Lower leg skin (tissue), 3 donors: ENCODE measurements around the gene UQCRFS1.

Source experiments
- POLR2A ChIP-seq, 2 donors: fragments of 450-650 bp; IDR thresholded peaks; one replicate each; pipeline ENCODE4 v1.6.1; 2016 to 2017; ENCODE audit warnings: antibody characterized with exemption in 2 of 2, mild to moderate bottlenecking in 1 of 2, moderate library complexity in 1 of 2
- TF ChIP-seq, protein P1 (sequence below), 3 donors: fragments of 450-650 bp; IDR thresholded peaks; one replicate each; pipeline ENCODE4 v1.5.1; 2016; ENCODE audit warnings: antibody characterized with exemption in 3 of 3, mild to moderate bottlenecking in 3 of 3, moderate library complexity in 2 of 3

DNA sequence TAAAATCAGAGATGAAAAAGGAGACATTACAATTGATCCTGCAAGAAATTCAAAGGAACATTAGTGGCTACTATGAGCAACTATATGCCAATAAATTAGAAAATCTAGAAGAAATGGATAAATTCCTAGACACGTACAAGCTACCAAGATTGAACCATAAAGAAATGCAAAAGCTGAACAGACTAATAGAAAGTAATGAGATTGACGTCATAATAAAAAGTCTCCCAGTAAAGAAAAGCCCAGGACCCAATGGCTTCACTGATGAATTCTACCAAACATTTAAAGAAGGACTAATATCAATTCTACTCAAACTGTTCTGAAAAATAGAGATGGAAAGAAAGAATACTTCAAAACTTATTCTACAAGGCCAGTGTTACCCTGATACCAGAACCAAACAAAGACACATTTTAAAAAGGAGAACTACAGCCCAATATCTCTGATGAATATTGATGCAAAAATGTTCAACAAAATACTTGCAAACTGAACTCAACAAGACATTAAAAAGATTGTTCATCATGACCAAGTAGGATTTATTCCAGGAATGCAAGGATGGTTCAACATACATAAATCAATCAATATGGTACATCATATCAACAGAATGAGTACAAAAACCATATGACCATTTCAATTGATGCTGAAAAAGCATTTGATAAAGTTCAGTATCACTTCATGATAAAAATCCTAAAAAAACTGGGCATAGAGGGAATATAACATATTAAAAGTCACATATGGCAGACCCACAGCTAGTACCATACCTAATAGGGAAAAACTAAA lies 35.8 kb downstream of the UQCRFS1 start:
- TF ChIP-seq, protein P1, sequence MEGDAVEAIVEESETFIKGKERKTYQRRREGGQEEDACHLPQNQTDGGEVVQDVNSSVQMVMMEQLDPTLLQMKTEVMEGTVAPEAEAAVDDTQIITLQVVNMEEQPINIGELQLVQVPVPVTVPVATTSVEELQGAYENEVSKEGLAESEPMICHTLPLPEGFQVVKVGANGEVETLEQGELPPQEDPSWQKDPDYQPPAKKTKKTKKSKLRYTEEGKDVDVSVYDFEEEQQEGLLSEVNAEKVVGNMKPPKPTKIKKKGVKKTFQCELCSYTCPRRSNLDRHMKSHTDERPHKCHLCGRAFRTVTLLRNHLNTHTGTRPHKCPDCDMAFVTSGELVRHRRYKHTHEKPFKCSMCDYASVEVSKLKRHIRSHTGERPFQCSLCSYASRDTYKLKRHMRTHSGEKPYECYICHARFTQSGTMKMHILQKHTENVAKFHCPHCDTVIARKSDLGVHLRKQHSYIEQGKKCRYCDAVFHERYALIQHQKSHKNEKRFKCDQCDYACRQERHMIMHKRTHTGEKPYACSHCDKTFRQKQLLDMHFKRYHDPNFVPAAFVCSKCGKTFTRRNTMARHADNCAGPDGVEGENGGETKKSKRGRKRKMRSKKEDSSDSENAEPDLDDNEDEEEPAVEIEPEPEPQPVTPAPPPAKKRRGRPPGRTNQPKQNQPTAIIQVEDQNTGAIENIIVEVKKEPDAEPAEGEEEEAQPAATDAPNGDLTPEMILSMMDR (IDR thresholded peaks at IDR 0.05) = no peak
- TF ChIP-seq POLR2A (IDR thresholded peaks at IDR 0.05) = no peak
